ENCODE measurements around the gene MEI4.
"Not testable (repeated sequence)": the region's sequence is repeated elsewhere in the genome, so short reads cannot be mapped to it uniquely, and the experiment has no call there.

Gene MEI4

GRCh38 chr6:77815531-77815930 is 162.7 kb downstream of the MEI4 start:
- DNase-seq (ENCODE audit: low spot score), result no peak

DNA sequence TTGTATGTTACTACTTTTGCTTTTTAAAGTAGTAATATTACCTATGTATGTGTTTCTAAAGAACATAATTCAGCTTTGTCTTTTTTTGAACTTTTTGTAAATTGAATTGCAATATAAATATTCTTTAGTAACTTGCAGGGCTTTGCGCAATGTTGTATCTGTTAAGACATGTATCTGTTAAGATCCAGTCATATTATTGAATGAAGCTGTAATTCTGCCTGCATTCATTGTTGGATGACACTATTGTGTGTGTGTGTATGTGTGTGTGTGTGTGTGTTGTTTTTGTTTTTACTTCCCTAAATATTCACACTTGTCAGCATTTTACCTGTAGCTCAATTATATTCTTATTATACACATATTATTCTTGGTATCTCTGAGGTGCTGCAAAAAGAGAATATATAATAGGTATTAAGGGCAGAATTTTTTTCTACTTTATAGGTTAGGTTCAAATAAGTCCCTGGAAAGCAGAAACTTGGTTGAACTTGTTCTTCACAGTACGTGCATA is 164.0 kb downstream of the MEI4 start:
- no peak for DNase-seq (ENCODE audit: low spot score)

- DNase-seq (ENCODE audit: low spot score), result no peak
Observed at GRCh38 chr6:77822265-77822664, 169.4 kb downstream of the MEI4 start.

DNA sequence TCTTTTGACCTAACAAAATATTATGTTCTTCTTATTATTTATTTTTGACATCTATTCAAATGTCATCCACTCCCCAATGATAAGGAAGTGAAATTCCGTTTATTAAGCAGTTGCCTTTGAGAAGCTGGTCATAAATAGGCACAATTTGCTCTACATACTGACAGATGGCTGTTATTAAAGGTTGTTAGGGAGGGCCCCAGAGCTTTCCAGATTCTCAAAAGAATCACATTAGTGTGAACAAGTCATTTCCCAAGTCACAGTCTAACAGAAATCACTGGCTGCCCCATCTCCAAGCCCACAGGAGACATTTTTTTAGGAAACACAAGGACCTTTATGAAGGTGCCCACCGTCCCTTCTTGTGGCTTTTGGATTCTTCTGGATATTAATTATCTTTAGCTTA is 172.4 kb downstream of the MEI4 start:
- no peak for DNase-seq (ENCODE audit: low spot score)

GRCh38 chr6:77829736-77830135 is 176.9 kb downstream of the MEI4 start:
- no peak for DNase-seq (ENCODE audit: low spot score)

GRCh38 chr6:77833749-77834148 is 180.9 kb downstream of the MEI4 start:
- DNase-seq (ENCODE audit: low spot score), result not testable (repeated sequence)

DNA sequence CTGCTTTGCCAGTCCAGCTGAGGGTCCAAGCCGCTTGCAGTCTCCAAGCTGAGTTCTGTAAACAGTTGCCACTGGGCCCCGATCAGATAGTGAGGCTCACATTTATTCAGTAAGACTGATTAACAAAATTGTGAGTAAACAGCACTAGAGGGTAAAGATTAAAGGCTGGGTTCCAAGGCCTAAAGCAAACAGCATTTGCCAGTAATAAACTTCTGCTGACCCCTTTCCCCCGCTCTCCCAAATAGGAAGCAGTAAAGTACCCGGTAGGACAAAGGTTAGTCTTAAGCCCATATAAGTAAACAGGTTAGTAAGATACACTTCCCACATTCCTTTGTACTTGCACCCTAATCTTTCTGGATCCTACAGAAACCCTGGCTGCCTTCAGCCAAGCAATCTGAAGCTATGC is 181.8 kb downstream of the MEI4 start:
- DNase-seq (ENCODE audit: low spot score), result no peak

DNA sequence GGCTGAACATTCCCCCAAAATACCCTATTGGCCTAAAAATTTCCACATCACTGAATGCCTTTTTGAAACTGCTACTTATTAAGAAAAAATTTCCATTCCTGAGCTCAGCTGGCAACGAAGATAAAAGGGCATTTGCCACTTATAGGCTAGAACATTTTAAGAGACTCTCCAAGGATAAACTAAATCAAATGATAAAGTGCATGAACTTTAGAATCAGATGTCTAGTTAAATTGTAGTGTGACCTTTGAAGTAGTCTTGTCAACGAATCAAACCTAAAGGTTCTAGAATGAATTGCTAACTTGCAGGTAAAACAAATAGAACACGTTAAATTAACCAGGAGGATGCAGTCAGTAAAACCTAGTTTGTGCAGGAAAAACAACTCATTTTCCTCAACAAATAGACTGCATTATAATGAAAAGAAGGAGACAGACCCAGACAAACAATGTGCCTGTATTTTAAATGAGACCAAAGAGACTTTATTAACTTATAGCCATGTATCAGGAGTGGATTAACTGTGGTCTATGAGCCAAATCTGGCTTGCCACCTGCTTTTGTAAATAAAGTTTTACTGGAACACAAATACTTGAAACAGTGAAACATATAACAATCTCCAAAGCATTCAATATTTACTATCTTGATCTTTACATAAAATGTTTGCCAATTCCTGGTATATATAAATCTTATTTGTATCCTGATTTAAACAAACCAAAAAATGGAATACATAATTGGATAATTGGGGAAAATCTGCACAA is 184.4 kb downstream of the MEI4 start:
- DNase-seq (ENCODE audit: low spot score), result no peak

- no peak for DNase-seq (ENCODE audit: low spot score)
Observed at GRCh38 chr6:77839292-77839691, 186.5 kb downstream of the MEI4 start.

- DNase-seq (ENCODE audit: low spot score), result no peak
Observed at GRCh38 chr6:77844822-77845221, 192.0 kb downstream of the MEI4 start.

GRCh38 chr6:77853401-77853800 is 200.6 kb downstream of the MEI4 start:
- DNase-seq (ENCODE audit: low spot score), result no peak

DNA sequence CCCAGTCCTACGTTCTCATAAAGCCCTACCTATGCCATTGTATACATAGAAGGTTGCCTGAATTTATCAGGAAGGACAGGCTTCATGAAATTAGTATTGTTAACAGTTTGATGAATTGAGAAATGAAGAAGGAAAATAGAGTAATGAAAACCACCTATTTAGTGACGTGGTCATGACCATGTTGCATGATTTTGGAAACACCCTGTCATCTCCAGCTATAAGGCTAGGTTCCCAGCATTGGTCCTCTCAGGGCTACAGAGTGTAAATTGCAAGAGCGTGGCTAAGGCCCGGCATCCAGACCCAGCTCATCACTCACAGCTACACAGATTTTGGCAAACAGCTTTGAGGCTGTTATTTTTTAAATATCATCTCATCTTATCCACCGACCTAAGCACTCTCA is 203.6 kb downstream of the MEI4 start:
- DNase-seq (ENCODE audit: low spot score), result no peak

DNA sequence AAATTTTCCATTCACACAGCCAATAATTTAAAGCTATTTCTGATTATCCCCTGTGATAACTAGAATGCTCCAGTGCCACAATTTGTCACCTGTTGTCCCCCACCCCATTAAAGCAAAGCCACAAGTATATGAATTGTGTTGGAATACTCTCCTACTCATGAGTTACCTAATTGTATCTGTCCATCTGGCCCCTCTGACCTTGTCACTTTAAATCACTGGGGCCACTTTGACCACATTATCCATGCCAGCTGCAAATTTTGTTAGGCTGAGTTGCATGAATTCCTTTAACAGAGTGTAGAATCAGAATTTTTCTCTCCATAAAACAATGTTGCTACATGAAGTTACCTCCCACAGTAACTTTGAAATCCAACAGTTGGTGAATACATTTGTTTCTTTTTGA is 204.6 kb downstream of the MEI4 start:
- no peak for DNase-seq (ENCODE audit: low spot score)

DNA sequence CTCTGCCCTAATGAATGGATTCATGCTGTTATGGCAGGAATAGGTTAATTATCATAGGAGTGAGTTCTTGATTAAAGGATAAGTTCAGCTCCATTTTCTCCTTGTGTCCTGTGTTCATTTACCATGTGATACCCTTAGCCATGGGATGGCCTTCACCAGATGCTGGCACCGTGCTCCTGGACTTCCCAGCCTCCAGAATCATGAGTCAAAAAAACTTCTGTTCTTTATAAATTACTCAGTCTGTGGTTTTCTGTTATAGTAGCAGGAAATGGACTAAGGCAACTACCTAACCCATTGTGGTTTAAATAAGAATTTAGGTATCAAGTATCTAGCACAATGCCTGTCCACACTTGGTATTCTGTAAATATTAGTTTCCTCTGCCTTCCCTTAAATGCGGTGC is 223.5 kb downstream of the MEI4 start:
- no peak for DNase-seq (ENCODE audit: low spot score)

GRCh38 chr6:77879527-77879926 is 226.7 kb downstream of the MEI4 start:
- DNase-seq (ENCODE audit: low spot score), result no peak

- no peak for DNase-seq (ENCODE audit: low spot score)
Observed at GRCh38 chr6:77880501-77880900, 227.7 kb downstream of the MEI4 start.

DNA sequence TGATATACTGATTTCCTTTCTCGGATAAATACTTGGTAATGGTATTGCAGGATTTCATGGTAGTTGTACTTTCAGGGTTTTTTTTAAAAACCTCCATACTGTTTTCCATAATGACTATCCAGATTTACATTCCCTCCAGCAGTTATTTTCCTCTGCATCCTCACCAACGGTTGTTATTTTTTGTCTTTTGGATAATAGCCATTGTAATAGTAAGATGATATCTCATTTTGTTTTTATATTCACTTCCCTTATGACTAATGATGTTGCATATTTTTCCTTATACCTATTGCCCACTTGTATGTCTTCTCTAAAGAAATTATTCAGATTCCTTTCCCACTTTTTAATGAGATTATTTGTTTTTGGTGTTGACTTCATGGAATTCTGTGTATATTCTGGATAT is 231.0 kb downstream of the MEI4 start:
- DNase-seq (ENCODE audit: low spot score), result no peak

DNA sequence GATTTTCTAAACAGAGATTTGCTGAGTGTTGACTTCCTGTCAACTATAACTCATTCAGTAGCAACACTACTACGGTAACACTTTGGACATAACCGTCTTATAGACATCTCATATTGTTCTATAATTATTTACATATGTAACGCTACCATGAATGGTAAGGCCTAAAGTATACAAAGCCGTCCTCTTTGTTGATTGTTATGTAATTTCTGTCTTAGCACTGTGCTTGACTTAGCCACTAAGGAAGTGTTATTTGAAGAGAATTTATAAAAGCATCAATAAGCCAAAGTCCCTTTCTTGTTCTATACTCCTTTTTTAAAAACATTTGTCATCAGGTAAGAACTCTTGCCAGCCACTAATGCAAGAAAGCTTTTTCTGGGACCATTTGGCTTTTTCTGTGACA is 240.6 kb downstream of the MEI4 start:
- no peak for DNase-seq (ENCODE audit: low spot score)

- DNase-seq (ENCODE audit: low spot score), result no peak
Observed at GRCh38 chr6:77906070-77906469, 253.2 kb downstream of the MEI4 start.

DNA sequence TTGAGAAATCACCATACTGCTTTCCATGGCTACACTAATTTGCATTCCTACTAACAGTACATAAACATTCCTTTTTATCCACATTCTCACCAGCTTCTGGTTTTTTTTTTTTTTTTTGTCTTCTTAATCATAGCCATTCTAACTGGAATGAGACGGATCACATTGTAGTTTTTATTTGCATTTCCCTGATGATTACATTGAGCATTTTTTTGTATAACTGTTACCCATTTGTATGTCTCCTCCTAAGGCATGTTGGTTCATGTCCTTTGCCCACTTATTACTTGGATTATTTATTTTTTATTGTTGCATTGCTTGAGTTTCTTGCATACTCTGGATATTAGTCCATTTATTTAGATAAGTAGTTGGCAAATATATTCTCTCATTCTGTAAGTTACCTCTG is 258.0 kb downstream of the MEI4 start:
- no peak for DNase-seq (ENCODE audit: low spot score)

DNA sequence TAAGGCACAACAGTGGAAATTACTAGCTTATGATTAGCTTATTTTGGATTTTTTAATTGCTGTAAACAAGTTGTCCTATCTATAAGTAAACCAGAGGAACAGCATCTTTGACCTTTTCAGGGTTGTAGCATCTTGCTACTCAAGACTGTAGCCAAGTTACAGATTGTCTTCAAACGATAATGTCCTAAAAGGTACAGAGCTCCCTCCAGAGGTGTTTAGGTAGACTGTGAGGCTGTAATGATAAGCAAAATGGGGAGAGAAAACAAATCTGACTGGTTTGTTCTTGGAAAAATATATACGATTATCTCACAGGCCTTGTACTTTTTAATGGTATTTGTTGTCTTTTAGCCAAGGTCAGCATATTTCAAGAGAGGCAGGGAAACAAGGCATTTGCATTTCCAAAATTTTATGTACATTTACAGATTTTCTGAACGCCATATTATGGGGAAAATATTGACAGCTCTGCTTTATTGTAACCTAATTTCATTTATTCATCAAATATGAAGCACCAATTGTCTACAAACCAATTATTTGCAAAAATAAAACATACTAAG is 273.4 kb downstream of the MEI4 start:
- DNase-seq (ENCODE audit: low spot score), result no peak

DNA sequence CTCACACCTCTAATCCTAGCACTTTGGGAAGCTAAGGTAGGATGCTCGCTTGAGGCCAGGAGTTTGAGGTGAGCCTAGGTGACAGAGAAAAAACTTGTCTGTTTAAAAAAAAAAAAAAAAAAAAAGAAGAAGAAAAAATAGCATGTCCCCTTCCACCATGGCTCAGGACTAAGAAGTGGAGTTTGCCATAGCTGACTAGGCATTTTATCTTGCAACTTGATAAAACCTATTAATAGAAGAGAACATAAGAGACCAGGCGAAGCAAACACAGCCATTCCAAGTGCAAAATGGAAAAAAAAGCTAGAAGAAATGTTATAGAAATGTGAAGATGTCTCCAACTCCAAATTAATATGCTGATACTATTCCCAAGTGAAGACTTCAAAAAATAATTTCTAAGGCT is 277.5 kb downstream of the MEI4 start:
- DNase-seq (ENCODE audit: low spot score), result no peak

- DNase-seq (ENCODE audit: low spot score), result peak; percentile 29
Observed at GRCh38 chr6:77930952-77931351, 278.1 kb downstream of the MEI4 start.

DNA sequence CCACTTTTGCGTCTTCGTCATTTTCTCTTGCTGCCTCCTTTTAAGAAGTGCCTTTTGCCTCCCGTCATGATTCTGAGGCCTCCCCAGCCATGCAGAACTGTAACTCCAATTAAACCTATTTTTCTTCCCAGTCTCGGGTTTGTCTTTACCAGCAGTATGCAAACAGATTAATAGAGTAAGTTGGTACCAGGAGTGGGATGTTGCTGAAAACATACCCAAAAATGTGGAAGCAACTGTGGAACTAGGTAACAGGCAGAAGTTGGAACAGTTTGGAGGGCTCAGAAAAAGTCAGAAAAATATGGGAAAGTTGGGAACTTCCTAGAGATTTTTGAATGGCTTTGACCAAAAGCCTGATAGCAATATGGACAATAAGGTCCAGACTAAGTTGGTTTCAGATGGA is 309.2 kb downstream of the MEI4 start:
- DNase-seq (ENCODE audit: low spot score), result no peak

All from Ammon's horn (tissue), 1 donor.